ENCODE results near the gene CRELD2. TPM values are rescaled to one million over a fixed set of nuclear protein-coding genes. Genes with fewer than 3 reads are reported as not detected.

Gene CRELD2
- total and polyA plus RNA-seq, 2 of the 13 experiments (the other 11 are each of a cell fraction or from before 2014, with no cell fraction given), result 17.2 to 44.7 TPM

GRCh38 chr22:49937758-49938564 is 19.5 kb downstream of the CRELD2 start (continued):
- TF ChIP-seq ZBTB46 (CRISPR knock-in tag; IDR thresholded peaks at IDR 0.05; ENCODE audit: borderline replicate concordance), result no peak
- no peak for TF ChIP-seq ZBTB44 (CRISPR knock-in tag; IDR thresholded peaks at IDR 0.05)
- TF ChIP-seq ZNF124 (CRISPR knock-in tag; IDR thresholded peaks at IDR 0.05), result no peak
- TF ChIP-seq SIX4 (CRISPR knock-in tag; IDR thresholded peaks at IDR 0.05), result no peak
- peak; percentile 50; the same call in 1 of the 2 replicates for TF ChIP-seq HMGXB3 (CRISPR knock-in tag; IDR thresholded peaks at IDR 0.05; ENCODE audit: borderline replicate concordance)
- TF ChIP-seq LRRFIP1 (CRISPR knock-in tag; conservative IDR thresholded peaks at IDR 0.05), result no peak
- no peak for TF ChIP-seq TRIM24 (CRISPR knock-in tag; IDR thresholded peaks at IDR 0.05)
- 0 out of 2 replicates have a peak, but pooled peaks have one; percentile 62 for TF ChIP-seq ZC3H4 (CRISPR knock-in tag; IDR thresholded peaks at IDR 0.05; ENCODE audit: borderline replicate concordance)
- no peak for TF ChIP-seq EZH2 (conservative IDR thresholded peaks at IDR 0.05; ENCODE audit: low read depth, low read length)
- TF ChIP-seq SYNCRIP (IDR thresholded peaks at IDR 0.05; ENCODE audit: insufficient read depth, low read depth, low read length), result no peak
- peak; percentile 89 for TF ChIP-seq ZNF747 (CRISPR knock-in tag; IDR thresholded peaks at IDR 0.05; ENCODE audit: borderline replicate concordance)
- 0 out of 2 replicates have a peak, but pooled peaks have one; percentile 15 for TF ChIP-seq ZKSCAN8 (CRISPR knock-in tag; IDR thresholded peaks at IDR 0.05; ENCODE audit: borderline replicate concordance)
- no peak for TF ChIP-seq ZFP41 (CRISPR knock-in tag; IDR thresholded peaks at IDR 0.05; ENCODE audit: borderline replicate concordance)
- TF ChIP-seq SUZ12 (IDR thresholded peaks at IDR 0.05; ENCODE audit: low read depth, low read length), result no peak
- no peak for TF ChIP-seq ARID3A (IDR thresholded peaks at IDR 0.05; ENCODE audit: low read depth, low read length)
- no peak for TF ChIP-seq ZNF30 (CRISPR knock-in tag; IDR thresholded peaks at IDR 0.05)

All from HepG2 (cell line).